ENCODE measurements around the gene FAAH.

DNA sequence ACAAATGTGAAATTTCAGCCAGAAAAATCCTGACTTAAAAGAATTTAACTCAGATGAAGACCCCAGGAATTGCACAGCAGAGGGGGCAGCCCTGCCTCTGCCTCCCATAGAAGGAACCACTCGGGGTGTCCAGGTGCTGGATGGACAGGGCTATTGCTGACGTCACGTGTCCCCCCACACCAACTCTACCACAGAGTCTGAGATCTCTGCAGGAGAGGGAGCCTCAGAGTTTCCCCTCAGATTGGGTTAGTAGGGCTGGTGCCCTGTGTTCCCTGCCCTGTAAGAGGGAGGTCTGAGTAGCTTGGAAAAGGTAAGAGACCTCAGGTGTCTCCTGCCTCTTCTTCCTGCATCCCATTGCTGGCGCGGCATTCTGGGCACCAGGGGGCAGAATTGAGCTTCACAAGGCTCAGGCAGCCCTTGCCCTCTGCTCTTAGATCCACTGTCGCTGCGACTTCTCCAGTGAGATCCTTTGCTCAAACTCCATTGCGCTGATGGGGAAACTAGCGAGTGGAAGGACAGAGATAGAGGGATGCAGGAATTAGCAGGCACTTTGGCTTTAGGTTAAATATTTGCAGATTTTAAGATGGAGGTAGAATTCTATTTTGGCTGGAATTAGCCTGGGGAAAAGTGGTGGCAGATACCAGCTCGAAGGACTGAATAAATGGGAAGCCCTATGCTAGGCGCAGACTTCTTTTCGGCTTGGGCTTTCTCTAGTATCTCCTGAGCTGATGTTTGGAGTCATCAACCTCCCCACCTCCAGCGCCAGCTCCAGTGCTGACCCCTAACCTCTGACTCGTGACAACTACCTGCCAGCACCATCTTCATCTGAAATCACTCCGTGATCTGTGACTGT is 52.8 kb downstream of the FAAH start:
- no peak for TF ChIP-seq POLR2A (IDR thresholded peaks at IDR 0.05)
- TF ChIP-seq, protein P1, sequence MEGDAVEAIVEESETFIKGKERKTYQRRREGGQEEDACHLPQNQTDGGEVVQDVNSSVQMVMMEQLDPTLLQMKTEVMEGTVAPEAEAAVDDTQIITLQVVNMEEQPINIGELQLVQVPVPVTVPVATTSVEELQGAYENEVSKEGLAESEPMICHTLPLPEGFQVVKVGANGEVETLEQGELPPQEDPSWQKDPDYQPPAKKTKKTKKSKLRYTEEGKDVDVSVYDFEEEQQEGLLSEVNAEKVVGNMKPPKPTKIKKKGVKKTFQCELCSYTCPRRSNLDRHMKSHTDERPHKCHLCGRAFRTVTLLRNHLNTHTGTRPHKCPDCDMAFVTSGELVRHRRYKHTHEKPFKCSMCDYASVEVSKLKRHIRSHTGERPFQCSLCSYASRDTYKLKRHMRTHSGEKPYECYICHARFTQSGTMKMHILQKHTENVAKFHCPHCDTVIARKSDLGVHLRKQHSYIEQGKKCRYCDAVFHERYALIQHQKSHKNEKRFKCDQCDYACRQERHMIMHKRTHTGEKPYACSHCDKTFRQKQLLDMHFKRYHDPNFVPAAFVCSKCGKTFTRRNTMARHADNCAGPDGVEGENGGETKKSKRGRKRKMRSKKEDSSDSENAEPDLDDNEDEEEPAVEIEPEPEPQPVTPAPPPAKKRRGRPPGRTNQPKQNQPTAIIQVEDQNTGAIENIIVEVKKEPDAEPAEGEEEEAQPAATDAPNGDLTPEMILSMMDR (IDR thresholded peaks at IDR 0.05): peak; percentile 33 to 82 (median 76)

Data from esophagus squamous epithelium (tissue), 4 donors.